ENCODE measurements around the gene KREMEN2.

The KREMEN2 gene

DNA sequence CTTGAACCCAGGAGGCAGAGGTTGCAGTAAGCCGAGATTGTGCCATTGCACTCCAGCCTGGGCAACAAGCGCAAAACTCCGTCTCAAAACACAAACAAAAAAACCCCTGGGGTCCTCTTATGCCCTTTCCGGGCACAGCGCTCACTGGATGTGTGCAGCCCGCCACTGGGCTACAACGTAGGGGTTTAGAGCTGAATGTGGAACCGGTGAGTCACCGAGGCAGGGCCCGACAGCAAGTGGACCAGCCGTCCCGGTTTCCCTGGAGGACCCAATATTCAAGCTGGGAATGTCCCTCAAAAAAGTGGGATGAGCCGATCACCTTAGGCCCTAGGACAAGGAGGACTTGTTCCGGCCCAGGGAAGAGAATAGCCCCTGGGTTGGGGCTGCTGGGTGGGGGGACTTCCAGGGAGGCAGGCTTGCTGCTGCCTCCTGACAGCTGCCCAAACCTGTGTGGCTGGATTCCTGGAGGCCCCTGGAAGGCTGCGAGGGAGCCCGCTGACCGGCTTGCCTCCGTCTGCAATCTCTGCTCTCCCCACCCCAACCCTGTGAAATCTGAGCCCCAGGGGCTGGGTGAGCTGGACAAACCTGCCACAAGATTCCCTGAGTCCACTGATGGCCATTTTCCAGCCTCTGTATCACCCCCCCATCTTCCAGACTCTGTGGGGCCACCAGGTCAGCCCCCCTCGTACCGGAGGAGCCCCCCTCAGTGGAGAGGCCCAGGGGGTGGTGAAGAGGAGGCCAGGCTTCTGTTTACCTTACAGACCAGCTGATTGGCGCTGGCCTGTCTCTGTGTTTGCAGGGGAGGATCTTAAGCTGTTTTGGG is 45.7 kb downstream of the KREMEN2 start:
- Mint-ChIP-seq H3K4me3 (no peak overlapping the region), H3K27me3 (no peaks in the 10 kb centered on the region), H3K9me3 (ENCODE audit: low read depth) (no peaks in the 10 kb centered on the region), H3K27ac (no peak overlapping the region), H3K36me3 (no peaks in the 10 kb centered on the region), H3K4me1 (ENCODE audit: low read depth) (peaks cover 29% of the 10 kb centered on the region)

DNA sequence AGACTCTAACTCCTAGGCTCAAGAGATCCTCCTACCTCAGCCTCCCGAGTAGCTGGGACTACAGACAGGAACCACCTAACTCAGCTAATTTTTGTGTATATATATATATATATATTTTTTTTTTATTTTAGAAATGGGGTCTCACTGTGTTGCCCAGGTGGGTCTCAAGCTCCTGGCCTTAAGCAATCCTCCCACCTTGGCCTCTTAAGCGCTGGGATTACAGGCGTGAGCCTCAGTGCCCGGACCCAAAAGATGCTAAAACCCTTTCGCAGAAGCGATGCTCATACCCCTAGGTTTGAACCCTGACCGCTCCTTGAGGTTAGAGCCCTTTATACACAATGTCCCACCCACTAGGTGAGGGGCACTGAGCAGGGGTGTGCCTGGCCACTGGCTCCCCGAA is 46.4 kb downstream of the KREMEN2 start:
- Mint-ChIP-seq H3K9me3 (ENCODE audit: low read depth) (no peaks in the 10 kb centered on the region), H3K36me3 (no peaks in the 10 kb centered on the region), H3K27ac (no peak overlapping the region), H3K4me3 (no peak overlapping the region), H3K27me3 (no peaks in the 10 kb centered on the region), H3K4me1 (ENCODE audit: low read depth) (peaks cover 26% of the 10 kb centered on the region)

DNA sequence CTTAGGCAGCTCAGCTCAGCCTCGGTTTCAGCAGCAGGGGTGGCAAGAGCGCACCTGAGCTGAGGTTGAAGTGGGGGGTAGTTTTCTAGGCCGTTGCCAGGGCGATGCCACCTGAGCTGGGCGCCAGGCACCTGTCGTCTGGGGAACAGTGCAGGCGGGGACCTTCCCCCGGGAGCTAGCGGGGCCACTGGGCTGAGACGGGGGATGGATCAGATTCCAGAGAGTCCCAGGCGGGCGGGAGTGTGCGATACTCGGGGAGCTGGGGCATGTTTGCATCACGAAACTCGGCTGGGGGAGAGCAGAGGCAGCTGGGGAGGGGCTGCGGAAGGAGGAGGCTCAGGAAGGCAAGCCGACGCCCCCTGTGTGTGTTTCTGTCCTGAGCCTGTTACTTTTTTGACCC is 48.2 kb downstream of the KREMEN2 start:
- H3K27ac Mint-ChIP-seq: no peak overlapping the region
- peaks cover 19% of the 10 kb centered on the region for H3K4me1 Mint-ChIP-seq (ENCODE audit: low read depth)
- no peak overlapping the region for H3K4me3 Mint-ChIP-seq
- H3K9me3 Mint-ChIP-seq (ENCODE audit: low read depth): no peaks in the 10 kb centered on the region
- H3K27me3 Mint-ChIP-seq: no peaks in the 10 kb centered on the region
- no peaks in the 10 kb centered on the region for H3K36me3 Mint-ChIP-seq

DNA sequence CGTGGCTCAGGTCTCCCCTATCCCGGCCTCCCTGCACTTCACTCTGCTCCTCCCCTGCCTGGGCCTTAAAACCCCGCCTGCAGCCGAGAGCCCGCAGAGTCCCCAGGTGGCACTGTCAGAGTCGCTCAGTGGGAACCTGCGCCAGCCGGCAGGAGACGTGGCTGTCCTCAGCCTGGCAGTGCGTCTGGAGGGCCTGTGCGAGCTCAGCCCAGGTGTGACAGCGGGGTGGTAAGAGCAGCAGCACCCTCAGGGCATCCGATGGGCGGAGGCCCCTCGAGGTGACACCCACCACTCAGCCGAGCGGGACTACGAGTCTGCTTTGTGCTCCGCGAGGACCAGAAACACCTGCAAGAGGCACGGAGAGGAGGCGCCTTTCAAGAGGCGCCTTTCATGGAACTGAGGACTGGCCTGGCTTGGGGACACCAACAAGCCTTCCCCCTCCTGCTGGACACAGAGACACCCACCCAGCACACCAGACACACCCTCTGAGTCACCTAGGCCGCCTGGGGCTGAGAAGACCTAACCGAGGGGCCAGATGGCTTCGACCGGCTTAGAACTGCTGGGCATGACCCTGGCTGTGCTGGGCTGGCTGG is 48.8 kb downstream of the KREMEN2 start, which contains the start of gene CLDN9:
Gene CLDN9, plus strand, starts transcription at position 96 of the 593 bp plus-strand sequence. Its CDS starts 440 bp downstream, at position 536.
- Mint-ChIP-seq H3K27ac (no peak within 1 kb of the TSS), H3K27me3 (no peaks in the 10 kb centered on the region), H3K4me1 (ENCODE audit: low read depth) (peaks cover 12% of the 10 kb centered on the region), H3K36me3 (no peaks in the 10 kb centered on the region), H3K9me3 (ENCODE audit: low read depth) (no peaks in the 10 kb centered on the region), H3K4me3 (no peak within 1 kb of the TSS)

DNA sequence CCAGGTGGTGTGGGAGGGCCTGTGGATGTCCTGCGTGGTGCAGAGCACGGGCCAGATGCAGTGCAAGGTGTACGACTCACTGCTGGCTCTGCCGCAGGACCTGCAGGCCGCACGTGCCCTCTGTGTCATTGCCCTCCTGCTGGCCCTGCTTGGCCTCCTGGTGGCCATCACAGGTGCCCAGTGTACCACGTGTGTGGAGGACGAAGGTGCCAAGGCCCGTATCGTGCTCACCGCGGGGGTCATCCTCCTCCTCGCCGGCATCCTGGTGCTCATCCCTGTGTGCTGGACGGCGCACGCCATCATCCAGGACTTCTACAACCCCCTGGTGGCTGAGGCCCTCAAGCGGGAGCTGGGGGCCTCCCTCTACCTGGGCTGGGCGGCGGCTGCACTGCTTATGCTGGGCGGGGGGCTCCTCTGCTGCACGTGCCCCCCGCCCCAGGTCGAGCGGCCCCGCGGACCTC is 49.4 kb downstream of the KREMEN2 start:
- peaks cover 12% of the 10 kb centered on the region for H3K4me1 Mint-ChIP-seq (ENCODE audit: low read depth)
- H3K27me3 Mint-ChIP-seq: no peaks in the 10 kb centered on the region
- H3K36me3 Mint-ChIP-seq: no peaks in the 10 kb centered on the region
- no peaks in the 10 kb centered on the region for H3K9me3 Mint-ChIP-seq (ENCODE audit: low read depth)
- H3K4me3 Mint-ChIP-seq: no peak overlapping the region
- H3K27ac Mint-ChIP-seq: no peak overlapping the region

DNA sequence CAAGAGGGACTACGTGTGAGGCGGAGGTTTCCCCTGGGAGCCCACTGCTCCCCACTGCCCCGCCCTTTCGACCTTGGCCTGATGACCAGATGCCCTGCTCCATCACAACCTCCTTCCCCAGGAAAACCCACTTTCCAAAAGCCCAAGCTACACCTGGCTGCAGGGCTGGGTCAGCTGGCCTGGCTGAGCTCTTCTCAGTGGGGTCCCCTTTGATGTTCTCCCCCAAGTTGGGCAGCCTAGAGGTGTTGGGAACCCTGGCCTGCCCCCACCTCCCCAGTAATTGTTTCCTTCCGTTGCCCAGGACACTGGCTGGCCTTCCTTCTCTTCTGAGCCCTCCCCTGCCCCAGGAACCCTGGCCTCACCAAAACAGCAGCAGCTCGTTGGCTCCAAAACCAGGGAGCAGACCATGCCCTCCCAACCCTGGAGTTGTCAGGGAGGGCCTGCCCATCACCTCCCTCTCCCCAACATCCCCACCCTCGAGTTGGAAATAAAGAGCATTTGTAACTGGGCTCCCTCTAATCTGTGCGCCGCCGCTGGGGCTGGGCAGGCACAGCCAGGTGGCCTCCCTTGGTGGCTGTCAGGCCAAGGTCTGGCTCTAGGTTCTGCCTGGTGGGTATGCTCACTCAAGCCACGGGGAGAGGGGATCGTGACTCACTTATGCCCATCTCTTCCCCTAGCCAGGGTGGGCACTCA is 50.1 kb downstream of the KREMEN2 start:
- H3K27me3 Mint-ChIP-seq: no peaks in the 10 kb centered on the region
- H3K27ac Mint-ChIP-seq: no peak overlapping the region
- H3K4me1 Mint-ChIP-seq (ENCODE audit: low read depth): peaks cover 8% of the 10 kb centered on the region

DNA sequence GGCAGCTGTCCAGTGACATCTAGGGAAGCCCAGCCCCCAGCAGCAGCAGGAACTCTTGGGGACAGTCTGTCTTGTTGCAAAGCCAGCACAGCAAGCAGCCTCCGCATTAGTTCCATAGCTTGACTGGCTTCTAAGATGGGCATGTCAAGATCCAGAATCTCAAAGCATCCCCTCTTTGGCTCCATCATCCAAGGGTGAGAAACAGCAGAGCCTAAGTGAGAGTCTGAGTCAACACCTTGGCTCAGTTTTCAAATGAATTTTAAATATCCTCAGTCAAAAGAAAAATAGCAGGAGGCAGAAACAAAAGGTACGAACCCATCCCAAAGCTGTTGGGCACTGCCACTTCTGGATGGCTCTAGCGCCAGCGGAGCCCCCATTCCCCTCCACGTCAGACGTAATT is 50.9 kb downstream of the KREMEN2 start:
- Mint-ChIP-seq H3K27ac (no peak overlapping the region), H3K4me1 (ENCODE audit: low read depth) (peaks cover 15% of the 10 kb centered on the region), H3K9me3 (ENCODE audit: low read depth) (no peaks in the 10 kb centered on the region), H3K36me3 (no peaks in the 10 kb centered on the region), H3K27me3 (no peaks in the 10 kb centered on the region), H3K4me3 (no peak overlapping the region)

More for the DNA sequence above, 50.1 kb downstream of the KREMEN2 start:
- Mint-ChIP-seq H3K36me3 (no peaks in the 10 kb centered on the region), H3K4me3 (no peak overlapping the region), H3K9me3 (ENCODE audit: low read depth) (no peaks in the 10 kb centered on the region)

DNA sequence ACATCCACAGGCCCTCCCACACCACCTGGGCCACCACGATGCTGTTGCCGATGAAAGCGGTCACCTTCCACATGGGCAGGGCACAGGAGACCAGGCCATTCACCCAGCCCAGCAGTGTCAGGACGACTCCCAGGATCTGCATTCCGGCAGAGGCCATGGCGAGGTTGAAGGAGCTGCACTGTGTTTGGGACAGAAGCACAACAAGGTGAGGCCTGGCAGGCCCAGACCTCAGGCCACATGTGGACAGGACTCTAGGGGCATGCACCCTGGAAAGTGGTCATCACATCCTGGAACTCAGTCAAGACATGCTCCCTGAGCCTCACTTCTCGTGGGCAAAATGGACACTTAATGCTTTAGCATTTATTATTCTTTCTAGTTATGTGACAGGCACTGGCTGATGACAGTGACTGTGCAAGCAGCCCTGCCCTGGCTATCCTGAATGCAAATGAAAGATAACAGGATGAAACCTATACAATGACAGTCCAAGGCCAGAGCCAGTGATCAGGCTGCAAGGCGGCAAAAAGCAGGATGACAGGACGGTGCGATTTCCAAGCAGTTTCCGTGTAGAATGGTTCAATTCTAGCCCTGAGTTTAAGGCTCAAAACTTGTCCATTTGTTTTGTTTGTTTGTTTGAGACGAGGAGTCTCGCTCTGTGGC is 51.9 kb downstream of the KREMEN2 start:
- H3K9me3 Mint-ChIP-seq (ENCODE audit: low read depth): no peaks in the 10 kb centered on the region
- H3K4me3 Mint-ChIP-seq: no peak overlapping the region
- no peak overlapping the region for H3K27ac Mint-ChIP-seq
- H3K36me3 Mint-ChIP-seq: no peaks in the 10 kb centered on the region
- H3K27me3 Mint-ChIP-seq: no peaks in the 10 kb centered on the region
- H3K4me1 Mint-ChIP-seq (ENCODE audit: low read depth): peaks cover 19% of the 10 kb centered on the region

DNA sequence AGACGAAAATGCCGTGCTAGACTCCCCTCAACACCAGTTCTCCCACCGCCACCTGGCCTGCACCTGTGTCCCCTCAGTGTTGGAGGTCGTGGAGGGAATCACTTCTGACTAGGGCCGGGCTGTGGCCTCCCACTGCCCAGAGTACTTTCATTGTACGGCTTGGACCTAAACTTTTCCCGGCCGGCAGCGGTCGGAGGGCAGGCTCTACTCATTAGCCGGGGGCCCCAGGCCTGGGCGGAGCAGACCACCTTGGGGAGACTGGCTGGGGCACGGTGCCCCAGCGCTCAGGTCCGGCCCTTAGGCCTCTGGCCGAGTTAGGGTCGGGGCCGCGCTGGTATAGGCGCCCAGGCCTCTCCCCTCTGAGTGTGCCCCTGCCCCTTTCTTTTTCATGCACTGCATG is 53.3 kb downstream of the KREMEN2 start:
- Mint-ChIP-seq H3K36me3 (no peaks in the 10 kb centered on the region), H3K27ac (no peak overlapping the region), H3K4me1 (ENCODE audit: low read depth) (peaks cover 30% of the 10 kb centered on the region), H3K27me3 (no peaks in the 10 kb centered on the region), H3K9me3 (ENCODE audit: low read depth) (no peaks in the 10 kb centered on the region), H3K4me3 (no peak overlapping the region)

Data from activated naive CD8-positive, alpha-beta T cell (primary cell).